Mesenchymal stem cell (in vitro differentiated cells and primary cell): ENCODE data around the gene KCTD16.

Source experiments
- DNase-seq: peaks from one replicate; pipeline ENCODE4 v3.0.0-alpha.2; 2013
- H2AFZ ChIP-seq: one replicate; pipeline ENCODE4 v1.6.1; 2013; ENCODE audit warnings: low read depth, mild to moderate bottlenecking, control low read depth, inconsistent platforms, low read length, moderate library complexity
- H2AK5ac ChIP-seq: 2 replicates; pipeline ENCODE4 v1.6.1; 2013; ENCODE audit warnings: low read length, moderate library complexity, mild to moderate bottlenecking, inconsistent platforms; ENCODE audit not compliant: severe bottlenecking
- H2BK120ac ChIP-seq: one replicate; pipeline ENCODE4 v1.6.1; 2013; ENCODE audit warnings: low read depth, mild to moderate bottlenecking, inconsistent platforms, low read length, moderate library complexity
- H2BK12ac ChIP-seq, 2 experiments: one replicate each; pipeline ENCODE4 v1.6.1; 2013; ENCODE audit warnings: inconsistent platforms in 2 of 2, low read length in 2 of 2, mild to moderate bottlenecking in 2 of 2, moderate library complexity in 2 of 2, control low read depth in 1 of 2
- H2BK15ac ChIP-seq: one replicate; pipeline ENCODE4 v1.6.1; 2013; ENCODE audit warnings: mild to moderate bottlenecking, low read depth, inconsistent platforms; ENCODE audit not compliant: poor library complexity, severe bottlenecking
- H2BK5ac ChIP-seq: 2 replicates; pipeline ENCODE4 v1.6.1; 2013; ENCODE audit warnings: low read depth, mild to moderate bottlenecking, low read length, control low read depth, inconsistent platforms; ENCODE audit not compliant: poor library complexity, severe bottlenecking
- H3K14ac ChIP-seq, 2 experiments: one replicate each; pipeline ENCODE4 v1.6.1; 2013; ENCODE audit warnings: inconsistent platforms in 2 of 2, low read length in 2 of 2, control low read depth in 1 of 2, mild to moderate bottlenecking in 1 of 2, moderate library complexity in 1 of 2
- H3K18ac ChIP-seq, 2 experiments: one replicate each; pipeline ENCODE4 v1.6.1; 2013; ENCODE audit warnings: inconsistent platforms in 2 of 2, low read length in 2 of 2, control low read depth in 1 of 2, low read depth in 1 of 2, mild to moderate bottlenecking in 1 of 2
- H3K23ac ChIP-seq, 2 experiments: one replicate each; pipeline ENCODE4 v1.6.1; 2013; ENCODE audit warnings: inconsistent platforms in 2 of 2, low read length in 2 of 2, mild to moderate bottlenecking in 2 of 2, moderate library complexity in 2 of 2, control low read depth in 1 of 2
- H3K27ac ChIP-seq: 2 replicates; pipeline ENCODE4 v1.5.1; 2013; ENCODE audit warnings: mild to moderate bottlenecking, moderate library complexity, low read length, control low read depth, inconsistent platforms; ENCODE audit not compliant: poor library complexity, severe bottlenecking
- H3K27me3 ChIP-seq, 2 experiments: 2 replicates each; pipeline versions ENCODE4 v1.6.1 to v1.7.0; 2013; ENCODE audit warnings: low read length in 2 of 2, mild to moderate bottlenecking in 2 of 2, moderate library complexity in 2 of 2, control low read depth in 1 of 2, inconsistent platforms in 1 of 2; ENCODE audit not compliant: control insufficient read depth in 1 of 2, insufficient read depth in 1 of 2
- H3K36me3 ChIP-seq, 2 experiments: 2 replicates each; pipeline versions ENCODE4 v1.6.1 to v1.7.0; 2013; ENCODE audit warnings: low read length in 2 of 2, control low read depth in 1 of 2, inconsistent platforms in 1 of 2, low read depth in 1 of 2, mild to moderate bottlenecking in 1 of 2; ENCODE audit not compliant: insufficient read depth in 2 of 2, control insufficient read depth in 1 of 2
- H3K4ac ChIP-seq, 2 experiments: one replicate each; pipeline ENCODE4 v1.6.1; 2013; ENCODE audit warnings: inconsistent platforms in 2 of 2, low read length in 2 of 2, mild to moderate bottlenecking in 2 of 2, moderate library complexity in 2 of 2, control low read depth in 1 of 2, low read depth in 1 of 2
- H3K4me1 ChIP-seq: 2 replicates; pipeline ENCODE4 v1.6.1; 2013; ENCODE audit warnings: low read depth, low read length, control low read depth; ENCODE audit not compliant: control insufficient read depth, insufficient read depth
- H3K4me2 ChIP-seq: 2 replicates; pipeline ENCODE4 v1.6.1; 2013; ENCODE audit warnings: low read length, mild to moderate bottlenecking, inconsistent platforms; ENCODE audit not compliant: poor library complexity, severe bottlenecking
- H3K4me3 ChIP-seq, 2 experiments: 2 replicates each; pipeline versions ENCODE4 v1.5.1 to v1.7.0; 2013; ENCODE audit warnings: low read length in 2 of 2, mild to moderate bottlenecking in 2 of 2, control low read depth in 1 of 2, low read depth in 1 of 2; ENCODE audit not compliant: insufficient read depth in 1 of 2
- H3K79me1 ChIP-seq: replicated peaks from 2 replicates; pipeline ENCODE4 v1.6.1; 2013; ENCODE audit warnings: mild to moderate bottlenecking, control low read depth, low read length, inconsistent platforms; ENCODE audit not compliant: poor library complexity, severe bottlenecking
- H3K9ac ChIP-seq: 2 replicates; pipeline ENCODE4 v1.7.0; 2013; ENCODE audit warnings: mild to moderate bottlenecking, low read length, moderate library complexity
- H3K9me3 ChIP-seq: 2 replicates; pipeline ENCODE4 v1.7.0; 2013; ENCODE audit warnings: mild to moderate bottlenecking, low read length; ENCODE audit not compliant: control insufficient read depth
- H4K8ac ChIP-seq: one replicate; pipeline ENCODE4 v1.6.1; 2013; ENCODE audit warnings: inconsistent platforms, mild to moderate bottlenecking, low read length, moderate library complexity
- H4K91ac ChIP-seq: one replicate; pipeline ENCODE4 v1.6.1; 2013; ENCODE audit warnings: mild to moderate bottlenecking, low read length, inconsistent platforms
- WGBS: methylation state at CpG from one replicate; pipeline ENCODE4 v1.1.7; 2013; ENCODE audit warnings: mixed read lengths; 5-methylcytosine and 5-hydroxymethylcytosine counted together

The KCTD16 gene

GRCh38 chr5:144453753-144454152 is 283.1 kb downstream of the KCTD16 start:
- Histone ChIP-seq H3K14ac (no peak overlapping the region), H2AFZ (no peak overlapping the region), H3K9ac (no peak overlapping the region), H2BK12ac (no peak overlapping the region), H3K4me2 (no peak overlapping the region), H3K27ac (no peak overlapping the region), H3K4me3 (no peak overlapping the region), H3K27me3 (no peaks in the 10 kb centered on the region), H3K4ac (no peak overlapping the region), H3K23ac (no peak overlapping the region), H3K9me3 (peaks cover 9% of the 10 kb centered on the region), H2AK5ac (no peak overlapping the region), H3K79me1 (no peaks in the 10 kb centered on the region), H3K18ac (no peak overlapping the region), H3K36me3 (no peaks in the 10 kb centered on the region), H2BK15ac (no peak overlapping the region), H4K8ac (no peak overlapping the region), H4K91ac (no peak overlapping the region), H2BK5ac (no peak overlapping the region), H3K4me1 (no peaks in the 10 kb centered on the region), H2BK120ac (no peak overlapping the region)
- 53% methylated on average over 4 of the region's 4 CpGs for WGBS
- no peak for DNase-seq

GRCh38 chr5:144457160-144457559 is 286.5 kb downstream of the KCTD16 start:
- H3K36me3 ChIP-seq, result no peaks in the 10 kb centered on the region
- H3K23ac ChIP-seq, result no peak overlapping the region
- no peak overlapping the region for H4K8ac ChIP-seq
- H3K14ac ChIP-seq, result no peak overlapping the region
- no peaks in the 10 kb centered on the region for H3K79me1 ChIP-seq
- no peak overlapping the region for H2BK5ac ChIP-seq
- no peak overlapping the region for H2BK12ac ChIP-seq
- H3K9ac ChIP-seq, result no peak overlapping the region
- no peak overlapping the region for H2AK5ac ChIP-seq
- H3K4me3 ChIP-seq, result no peak overlapping the region
- no peak for DNase-seq
- H3K4me1 ChIP-seq, result peaks cover 3% of the 10 kb centered on the region
- no peak overlapping the region for H3K27ac ChIP-seq
- H2AFZ ChIP-seq, result no peak overlapping the region
- H3K4ac ChIP-seq, result no peak overlapping the region
- 75% methylated on average over 3 of the region's 3 CpGs for WGBS
- no peak overlapping the region for H3K18ac ChIP-seq
- no peak overlapping the region for H2BK120ac ChIP-seq
- no peaks in the 10 kb centered on the region for H3K27me3 ChIP-seq
- peaks cover 5% of the 10 kb centered on the region for H3K9me3 ChIP-seq
- H4K91ac ChIP-seq, result no peak overlapping the region
- no peak overlapping the region for H3K4me2 ChIP-seq
- H2BK15ac ChIP-seq, result no peak overlapping the region

- Histone ChIP-seq H3K18ac (no peak overlapping the region), H3K79me1 (no peaks in the 10 kb centered on the region), H3K23ac (no peak overlapping the region), H3K27me3 (no peaks in the 10 kb centered on the region), H2AK5ac (no peak overlapping the region), H3K27ac (no peak overlapping the region), H3K4ac (no peak overlapping the region), H3K9ac (no peak overlapping the region), H2BK12ac (no peak overlapping the region), H3K4me3 (no peak overlapping the region), H3K4me2 (no peak overlapping the region), H3K14ac (no peak overlapping the region), H2BK15ac (no peak overlapping the region), H3K4me1 (peaks cover 3% of the 10 kb centered on the region), H2BK5ac (no peak overlapping the region), H4K8ac (no peak overlapping the region), H3K36me3 (no peaks in the 10 kb centered on the region), H2BK120ac (no peak overlapping the region), H4K91ac (no peak overlapping the region), H3K9me3 (no peaks in the 10 kb centered on the region), H2AFZ (no peak overlapping the region)
- no peak for DNase-seq
- WGBS, result 86% methylated on average over 3 of the region's 4 CpGs
These were observed 287.5 kb downstream of the KCTD16 start for GRCh38 chr5:144458216-144458615.

- H3K23ac ChIP-seq, result no peak overlapping the region
- H2BK5ac ChIP-seq, result no peak overlapping the region
- H3K4me3 ChIP-seq, result no peak overlapping the region
- no peak overlapping the region for H3K4me2 ChIP-seq
- no peak overlapping the region for H3K27ac ChIP-seq
- H3K36me3 ChIP-seq, result no peaks in the 10 kb centered on the region
- H3K9me3 ChIP-seq, result no peaks in the 10 kb centered on the region
- no peaks in the 10 kb centered on the region for H3K27me3 ChIP-seq
- no peak overlapping the region for H4K8ac ChIP-seq
- no peak overlapping the region for H2BK12ac ChIP-seq
- 20% methylated on average over 1 of the region's 1 CpG for WGBS
- no peak overlapping the region for H2BK15ac ChIP-seq
- H2BK120ac ChIP-seq, result no peak overlapping the region
- peaks cover 3% of the 10 kb centered on the region for H3K4me1 ChIP-seq
- no peak overlapping the region for H3K18ac ChIP-seq
- H2AFZ ChIP-seq, result no peak overlapping the region
- DNase-seq, result no peak
- H2AK5ac ChIP-seq, result no peak overlapping the region
- no peak overlapping the region for H4K91ac ChIP-seq
- H3K14ac ChIP-seq, result no peak overlapping the region
- H3K4ac ChIP-seq, result no peak overlapping the region
- no peak overlapping the region for H3K9ac ChIP-seq
- no peaks in the 10 kb centered on the region for H3K79me1 ChIP-seq
These were observed 289.9 kb downstream of the KCTD16 start for GRCh38 chr5:144460600-144460999.
